GM21381 (cell line): ENCODE data around the gene GRN.
A peak's percentile ranks its signal among the peaks of the same experiment; 100 is the strongest.
"Not testable (repeated sequence)": the region's sequence is repeated elsewhere in the genome, so short reads cannot be mapped to it uniquely, and the experiment has no call there.

ENCODE experiments used
- ATAC-seq: cut with Tn5 transposase; IDR thresholded peaks from one replicate; pipeline ENCODE4 v1.9.1; 2021; ENCODE audit warnings: mild to moderate bottlenecking, moderate library complexity; ENCODE audit not compliant: unreplicated experiment

Gene GRN

DNA sequence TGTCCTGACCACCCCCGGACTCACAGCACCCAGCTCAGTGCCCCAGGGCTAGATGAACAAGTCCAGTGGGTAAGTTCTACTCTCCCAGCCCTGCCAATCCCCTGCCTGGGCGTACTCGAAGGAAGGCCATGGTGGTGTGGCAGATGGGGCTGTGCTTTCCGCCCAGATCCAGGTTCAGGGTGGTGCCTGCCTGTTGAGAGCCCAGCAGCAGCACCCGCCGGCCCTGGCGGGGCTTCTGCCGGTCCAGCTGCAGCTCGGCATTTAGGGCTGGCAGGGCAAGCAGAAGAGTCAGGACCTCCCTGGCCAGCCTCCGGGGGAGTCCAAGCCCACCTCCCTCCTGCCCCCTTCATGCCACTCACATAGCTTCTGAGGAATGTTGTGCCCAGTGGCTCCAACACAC, 34.8 kb downstream of the GRN start:
- no peak for ATAC-seq

DNA sequence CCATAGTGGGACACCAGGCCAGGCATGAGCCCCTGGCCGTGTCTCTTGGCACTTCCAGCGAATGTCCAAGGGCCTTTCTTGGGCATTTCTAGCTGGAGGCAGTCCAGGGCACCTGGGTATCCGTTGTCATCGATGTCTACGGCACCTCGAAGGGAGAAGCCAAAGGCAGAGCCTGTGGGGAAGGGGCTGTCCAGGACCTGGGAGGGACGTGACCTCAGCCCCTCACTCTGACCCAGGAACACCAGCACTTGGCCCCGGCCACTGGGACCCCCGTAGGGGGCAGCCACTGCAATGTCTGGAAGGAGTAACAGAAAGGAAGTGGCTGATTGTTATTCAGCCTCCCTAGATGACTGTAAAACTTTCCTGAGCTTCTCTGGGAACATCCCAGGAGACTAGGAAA, 35.7 kb downstream of the GRN start:
- no peak for ATAC-seq

DNA sequence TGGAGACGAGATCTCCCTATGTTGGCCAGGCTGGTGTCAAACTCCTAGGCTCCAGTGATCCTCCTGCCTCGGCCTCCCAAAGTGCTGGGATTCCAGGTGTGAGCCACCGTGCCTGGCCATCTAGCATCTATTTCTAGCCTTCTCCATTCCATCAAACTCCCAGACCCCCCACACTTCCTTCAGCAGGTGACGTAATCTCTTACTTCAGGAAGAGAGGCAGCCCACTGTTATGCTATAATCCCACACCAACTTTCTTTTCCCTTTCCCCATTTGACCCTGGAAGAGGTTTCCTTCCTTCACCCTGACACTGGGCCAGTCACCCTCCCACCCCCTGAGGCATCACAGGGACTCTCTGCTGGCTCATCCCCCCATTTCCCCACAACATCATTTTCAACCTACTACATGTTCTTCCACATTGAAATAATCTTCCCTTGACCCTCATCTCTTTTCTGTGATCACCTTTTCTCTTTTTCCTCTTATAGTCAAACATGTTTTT, 36.8 kb downstream of the GRN start:
- ATAC-seq: no peak

DNA sequence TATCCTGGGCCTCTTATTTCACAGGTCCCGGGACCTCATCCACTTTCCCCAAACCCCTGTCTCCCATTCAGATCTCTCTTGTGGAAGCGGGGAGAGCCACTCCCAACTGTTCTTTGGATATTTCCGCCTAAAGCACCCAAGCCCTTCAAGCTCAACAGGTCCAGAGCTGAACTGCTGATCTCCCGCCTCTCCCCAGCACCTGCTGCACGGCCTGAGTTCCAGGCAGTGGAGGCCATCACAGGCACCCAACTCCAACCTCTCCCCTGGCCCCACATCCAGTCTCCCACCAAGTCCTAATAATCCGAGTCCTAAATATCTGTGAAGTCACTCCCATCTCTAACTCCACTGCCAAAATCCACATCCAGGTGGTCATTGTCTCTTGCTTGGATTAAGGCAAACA, 37.8 kb downstream of the GRN start:
- ATAC-seq: no peak

DNA sequence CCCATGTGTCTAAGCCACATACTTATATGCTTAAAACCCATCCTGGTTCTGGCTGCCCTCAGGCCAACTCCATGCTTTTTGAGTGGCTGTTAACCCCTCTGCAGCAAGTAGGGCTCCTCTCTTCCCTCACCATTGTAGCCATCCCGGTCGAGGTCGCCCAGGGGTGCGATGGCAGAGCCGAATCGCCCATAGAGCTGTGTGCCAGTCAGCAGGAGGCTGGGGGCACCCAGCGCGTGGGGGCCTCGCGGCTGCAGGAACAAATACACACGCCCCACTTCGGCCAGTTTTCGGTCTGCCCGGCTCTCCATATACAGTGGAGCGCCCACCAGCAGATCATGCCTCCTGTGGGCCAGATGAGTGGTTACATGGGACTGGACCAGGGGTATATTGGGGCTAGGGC, 38.3 kb downstream of the GRN start:
- ATAC-seq: no peak

DNA sequence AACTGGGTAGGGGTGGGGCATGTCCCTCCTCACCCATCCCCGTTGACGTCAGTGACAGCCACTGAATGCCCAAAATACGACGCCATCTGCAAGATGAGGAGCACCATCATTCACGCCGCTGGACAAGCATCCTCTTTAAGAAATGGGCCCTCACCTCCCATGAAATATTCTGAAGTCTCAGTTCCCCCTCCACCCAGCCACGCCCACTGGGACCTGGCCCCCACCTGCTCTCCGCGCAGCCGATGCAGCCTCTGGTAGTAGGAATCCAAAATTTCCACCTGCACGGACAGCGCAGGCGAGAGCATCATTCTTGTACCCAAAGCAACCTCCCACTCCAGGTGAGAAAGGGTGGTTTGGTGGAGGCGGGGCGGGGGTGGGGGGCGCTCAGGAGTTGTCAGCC, 38.8 kb downstream of the GRN start:
- no peak for ATAC-seq

DNA sequence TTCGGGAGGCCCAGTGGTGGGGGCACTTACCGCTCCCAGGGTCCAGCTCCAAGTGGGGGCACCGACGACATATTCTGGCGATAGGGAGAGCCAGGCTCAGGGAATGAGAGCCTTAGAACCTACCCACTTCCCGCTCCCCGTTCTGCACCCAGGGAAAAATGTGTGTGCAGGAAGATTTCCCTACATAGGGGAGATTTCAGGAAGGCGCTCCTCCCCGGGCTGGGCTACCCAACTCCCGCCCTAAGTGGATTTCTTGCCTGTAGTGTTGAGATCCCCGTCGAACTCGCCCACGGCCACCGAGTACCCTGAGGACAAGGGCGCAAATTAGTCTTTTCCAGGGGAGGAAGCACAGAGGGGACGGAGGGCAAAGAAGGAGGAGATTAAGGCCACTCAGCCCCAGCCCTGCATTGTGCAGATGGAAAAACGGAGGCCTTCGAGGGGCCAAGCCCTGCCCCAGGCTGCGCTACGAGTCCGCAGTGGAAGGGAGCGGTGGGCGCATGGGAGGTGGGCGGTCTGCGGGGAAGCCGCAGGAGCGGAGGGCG, 39.2 kb downstream of the GRN start:
- ATAC-seq: no peak

DNA sequence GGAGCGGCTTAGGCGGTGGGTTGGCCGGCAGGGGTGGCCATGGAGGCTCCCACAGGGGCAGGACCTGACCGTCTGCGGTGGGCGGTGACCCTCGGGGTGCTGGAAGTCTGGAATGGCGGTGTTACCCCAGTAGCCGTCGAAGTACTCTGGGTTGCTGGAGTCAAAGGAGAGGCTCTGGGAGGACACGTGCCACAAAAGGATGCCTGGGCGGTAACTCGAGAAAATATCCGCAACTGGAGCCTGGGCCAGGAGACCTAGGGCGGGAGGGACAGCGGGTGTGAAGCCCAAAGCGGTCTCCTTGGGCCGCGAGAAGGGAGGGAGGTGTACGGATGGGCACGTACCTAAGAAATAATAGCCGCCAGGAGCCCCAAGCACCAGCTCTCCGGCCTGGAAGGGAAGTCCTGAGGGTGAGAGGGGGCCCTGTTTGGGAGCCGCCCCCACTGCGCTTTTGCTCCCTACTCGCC, 39.8 kb downstream of the GRN start:
- ATAC-seq: peak; percentile 23

DNA sequence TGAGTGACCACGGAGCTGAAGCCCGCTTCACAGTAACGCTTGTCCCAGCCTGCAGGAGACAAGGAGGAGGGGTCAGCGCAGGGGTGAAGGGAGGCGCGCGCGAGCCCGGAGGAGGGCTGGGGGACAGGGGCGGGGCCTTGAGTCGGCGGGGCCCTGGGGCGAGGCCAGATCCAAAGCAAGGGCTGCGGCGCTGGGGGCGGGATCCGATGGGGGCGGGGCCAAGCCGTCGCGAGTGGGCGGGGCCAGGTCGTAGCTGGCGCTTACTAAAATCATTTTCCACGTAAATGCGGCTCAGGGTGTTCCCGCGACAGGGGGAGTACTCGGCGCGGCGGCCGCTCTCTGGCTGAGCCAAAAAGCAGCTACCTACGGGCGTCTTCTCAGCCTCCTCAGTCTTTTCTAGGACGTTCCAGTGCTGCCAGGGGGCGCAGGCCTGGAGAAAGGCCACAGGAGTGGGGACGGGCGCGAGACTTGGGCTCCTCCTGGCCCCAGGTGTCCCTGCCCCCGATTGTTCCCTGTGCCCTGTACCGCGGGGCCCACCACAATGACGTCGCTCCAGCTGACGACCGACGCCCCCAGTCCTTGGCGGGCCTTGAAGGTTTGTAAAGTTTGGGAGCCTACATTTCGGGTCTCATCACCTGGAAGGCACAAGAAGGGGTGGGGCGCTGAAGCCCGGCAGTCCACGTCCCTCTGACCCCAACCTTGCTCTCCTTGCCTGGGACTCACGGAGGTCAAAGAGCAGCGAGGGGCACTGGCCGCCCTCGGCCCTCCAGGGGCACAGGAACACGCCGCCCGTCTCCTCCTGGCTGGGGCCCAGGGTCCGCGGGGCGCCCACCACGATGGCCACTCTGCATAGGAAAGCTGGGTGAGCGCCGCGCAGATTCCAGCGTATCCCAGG, 40.4 kb downstream of the GRN start:
- peak; percentile 58 for ATAC-seq

DNA sequence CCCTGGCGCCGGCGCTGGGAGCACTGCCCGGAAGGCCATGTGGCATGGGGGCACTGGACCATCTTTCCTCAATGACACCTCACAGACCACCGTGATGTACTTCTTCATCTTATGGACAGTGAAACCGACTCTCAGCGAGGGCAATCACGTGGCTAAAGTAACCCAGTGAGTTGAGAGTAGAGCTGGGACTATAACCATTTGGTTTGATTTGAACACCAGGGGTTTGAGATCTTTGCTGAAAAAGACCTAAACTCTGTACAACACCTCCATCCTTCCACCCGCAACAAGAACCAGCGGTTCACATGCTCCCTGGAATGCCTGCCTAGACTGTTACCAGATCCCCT, 41.1 kb downstream of the GRN start:
- no peak for ATAC-seq

DNA sequence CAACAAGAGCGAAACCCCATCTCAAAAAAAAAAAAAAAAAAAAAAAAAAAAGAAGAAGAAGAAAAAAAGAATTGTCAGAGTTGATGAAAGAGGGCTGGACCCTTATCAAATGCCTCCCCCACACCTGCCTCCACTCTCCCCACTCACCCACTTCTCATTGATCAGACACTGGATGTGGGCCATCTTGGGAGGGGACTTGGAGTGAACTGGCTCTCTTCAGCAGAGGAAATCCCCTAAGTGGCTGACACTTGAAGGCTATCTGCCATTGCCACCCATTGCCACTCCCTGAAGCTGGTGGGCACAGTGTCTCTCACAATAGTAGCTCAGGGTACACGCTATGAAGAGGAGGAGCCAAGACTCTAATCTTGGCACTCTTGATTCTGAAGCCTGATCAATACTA, 42.7 kb downstream of the GRN start:
- ATAC-seq: no peak

DNA sequence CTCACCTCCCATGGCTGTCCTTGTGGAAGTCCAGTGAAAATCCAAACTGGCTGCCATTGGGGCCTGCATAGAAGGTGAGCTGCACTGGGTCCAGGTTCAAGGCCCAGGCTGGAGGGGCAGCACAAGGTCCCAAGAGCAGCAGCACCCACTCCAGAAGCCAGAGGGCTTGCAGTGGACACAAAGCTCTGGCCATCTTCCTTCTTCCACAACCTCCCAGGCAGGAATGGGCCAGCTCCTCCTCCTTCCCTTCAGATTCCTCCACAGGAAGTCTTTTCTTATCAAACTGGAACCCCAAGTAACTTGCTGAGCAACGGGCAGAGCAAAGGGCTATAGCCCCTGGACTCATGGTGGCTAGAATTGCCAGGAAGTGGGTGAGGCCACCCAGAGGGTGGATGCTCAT, 44.2 kb downstream of the GRN start, which contains the start of gene ITGA2B:
Gene ITGA2B, minus strand, starts transcription at position 369 of the 400 bp plus-strand sequence. Its CDS starts 176 bp downstream, at position 193.
- no peak for ATAC-seq

DNA sequence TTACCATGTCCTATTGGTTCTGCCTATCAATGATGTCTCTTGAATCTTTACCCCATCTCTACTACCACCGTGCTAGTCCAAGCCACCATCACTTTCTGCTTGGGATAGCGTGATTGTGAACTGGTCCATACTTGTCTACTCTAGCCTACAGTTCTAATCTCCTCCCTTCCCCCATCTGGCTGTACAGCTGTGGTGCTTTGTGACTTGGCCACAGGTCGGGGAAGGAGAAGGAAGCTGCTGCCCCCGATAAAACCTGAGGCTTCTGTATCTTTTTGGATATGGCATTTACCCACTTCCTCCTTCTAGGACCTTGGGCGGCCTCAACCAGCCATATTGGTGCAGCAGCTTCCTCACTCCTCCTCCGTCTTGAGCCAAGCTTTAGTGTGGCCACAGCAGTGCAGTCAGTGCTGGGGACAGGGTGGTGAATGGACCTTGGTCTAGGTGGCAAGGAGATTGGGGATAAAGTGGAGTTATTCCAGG, 44.7 kb downstream of the GRN start:
- ATAC-seq: no peak

DNA sequence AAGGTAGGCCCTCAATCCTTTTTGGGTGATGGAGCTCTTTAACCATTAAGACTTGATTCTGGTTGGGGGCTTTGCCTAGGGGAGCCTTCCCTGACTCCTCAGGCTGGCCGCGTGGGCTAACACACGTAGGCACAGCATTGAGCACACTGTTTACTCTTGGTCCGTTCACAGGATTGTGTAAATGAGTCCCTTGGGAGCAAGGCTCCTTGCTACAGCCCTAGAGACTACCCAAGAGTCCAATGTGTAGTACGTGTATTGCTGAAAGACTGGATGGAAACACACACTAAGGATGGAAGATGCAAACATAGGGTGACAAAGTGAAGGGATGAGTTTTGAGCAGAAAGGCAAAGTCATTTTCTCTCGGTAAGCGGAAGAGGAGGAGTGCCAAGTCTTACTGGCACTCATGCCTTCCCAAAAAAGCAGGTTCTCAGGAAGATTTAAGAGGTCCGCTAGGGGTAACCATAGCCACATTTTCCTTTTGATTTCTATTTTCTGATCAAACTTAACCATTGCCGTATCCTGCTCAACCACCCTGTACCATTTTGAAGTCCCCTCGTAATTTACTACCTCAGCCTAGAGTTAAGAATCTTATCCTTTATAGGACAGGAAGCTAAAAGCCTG, 45.3 kb downstream of the GRN start:
- ATAC-seq: no peak

DNA sequence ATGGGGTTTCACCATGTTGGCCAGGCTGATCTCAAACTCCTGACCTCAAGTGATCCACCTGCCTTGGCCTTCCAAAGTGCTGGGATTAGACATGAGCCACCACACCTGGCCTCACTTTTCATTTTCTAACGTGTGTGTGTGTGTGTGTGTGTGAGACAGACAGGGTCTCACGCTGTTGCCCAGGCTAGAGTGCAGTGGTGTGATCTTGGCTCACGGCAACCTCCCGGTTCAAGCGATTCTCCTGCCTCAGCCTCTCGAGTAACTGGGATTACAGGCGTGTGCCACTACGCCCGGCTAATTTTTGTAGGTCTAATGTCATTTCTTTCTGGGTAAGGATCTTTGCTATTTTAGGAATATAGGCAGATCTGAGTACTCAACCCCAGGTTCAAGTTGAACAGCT, 49.0 kb downstream of the GRN start:
- not testable (repeated sequence) for ATAC-seq

DNA sequence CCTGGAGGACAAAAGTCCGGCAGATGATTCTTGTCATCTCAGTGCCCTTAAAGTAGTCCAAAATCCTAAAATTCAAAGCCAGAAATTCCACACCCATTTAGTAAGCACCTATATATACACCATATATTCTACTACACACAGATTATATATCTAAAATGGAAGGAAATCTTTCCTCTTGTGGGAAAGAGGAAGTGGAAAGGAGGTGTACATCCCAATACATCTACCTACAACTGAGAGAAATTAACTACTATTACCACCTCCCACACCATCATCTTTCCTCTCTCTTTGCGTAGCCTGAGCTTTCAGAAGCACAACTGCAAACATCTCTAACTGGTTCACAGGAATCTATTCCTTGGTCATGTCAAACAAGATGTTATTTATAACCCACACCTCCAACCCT, 49.7 kb downstream of the GRN start:
- ATAC-seq: no peak

DNA sequence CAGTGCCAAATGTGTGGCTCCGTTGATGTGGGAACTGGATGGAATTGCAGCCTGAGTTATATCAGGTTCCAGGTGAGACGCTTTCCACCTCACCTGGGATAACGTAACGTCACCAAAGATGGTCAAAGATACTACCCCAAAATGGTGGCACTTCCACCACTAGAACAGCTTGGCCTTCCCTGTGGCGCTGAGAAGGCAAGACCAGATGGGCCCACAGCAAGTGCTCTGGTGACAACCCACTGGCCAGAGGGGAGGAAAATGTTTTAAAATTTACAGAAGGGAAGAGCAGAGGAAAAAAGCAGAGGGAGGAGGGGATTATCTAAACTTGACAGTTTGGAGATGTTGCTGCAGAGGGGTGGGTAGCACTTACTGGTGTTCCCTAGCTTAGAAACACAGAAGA, 51.8 kb downstream of the GRN start:
- ATAC-seq: no peak

DNA sequence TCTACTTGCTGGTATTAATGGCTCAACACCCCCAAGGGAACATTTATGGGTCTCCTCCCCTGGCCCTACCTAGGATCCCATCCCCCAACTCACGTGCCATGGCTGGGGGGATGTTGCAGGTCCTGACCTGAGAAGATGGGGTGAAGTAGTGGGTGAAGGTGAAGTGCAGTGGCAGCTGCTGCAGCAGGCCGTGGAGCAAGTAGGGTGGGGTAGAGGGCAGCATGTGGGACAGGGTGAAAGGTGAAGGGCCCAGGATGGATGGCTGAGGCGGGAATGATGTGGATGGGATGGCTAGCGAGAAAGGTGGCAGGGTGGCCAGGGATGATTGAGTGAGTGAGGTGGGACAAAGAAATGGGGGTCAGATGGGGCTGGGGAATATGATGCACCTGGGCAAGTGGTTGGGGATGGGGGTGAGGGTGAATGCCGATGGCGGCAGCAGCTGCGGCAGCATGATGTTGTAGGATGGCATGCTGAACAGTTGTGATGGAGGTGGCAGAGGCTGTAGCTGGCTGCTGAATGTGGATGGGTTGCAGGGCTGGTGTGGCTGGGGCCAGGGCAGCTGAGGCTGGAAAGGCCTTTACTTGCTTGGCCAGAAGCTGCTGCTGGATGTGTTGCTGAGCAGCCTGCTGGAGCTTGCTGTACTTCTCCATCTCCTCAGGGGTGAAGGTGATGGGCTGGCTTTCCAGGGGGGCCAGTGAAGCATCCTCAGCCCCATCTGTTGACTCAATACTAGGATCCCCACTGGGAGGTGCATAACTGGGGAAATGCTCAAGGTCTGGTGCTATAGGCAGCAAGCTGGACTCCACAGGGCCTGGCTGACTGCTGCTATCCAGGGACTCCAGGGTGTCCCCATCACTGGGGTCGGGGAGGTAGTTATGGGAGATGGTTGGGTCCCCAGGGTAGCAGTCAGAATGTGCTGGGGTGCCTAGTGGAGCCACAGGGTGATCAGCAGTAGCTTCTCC, 52.7 kb downstream of the GRN start:
- ATAC-seq: no peak

DNA sequence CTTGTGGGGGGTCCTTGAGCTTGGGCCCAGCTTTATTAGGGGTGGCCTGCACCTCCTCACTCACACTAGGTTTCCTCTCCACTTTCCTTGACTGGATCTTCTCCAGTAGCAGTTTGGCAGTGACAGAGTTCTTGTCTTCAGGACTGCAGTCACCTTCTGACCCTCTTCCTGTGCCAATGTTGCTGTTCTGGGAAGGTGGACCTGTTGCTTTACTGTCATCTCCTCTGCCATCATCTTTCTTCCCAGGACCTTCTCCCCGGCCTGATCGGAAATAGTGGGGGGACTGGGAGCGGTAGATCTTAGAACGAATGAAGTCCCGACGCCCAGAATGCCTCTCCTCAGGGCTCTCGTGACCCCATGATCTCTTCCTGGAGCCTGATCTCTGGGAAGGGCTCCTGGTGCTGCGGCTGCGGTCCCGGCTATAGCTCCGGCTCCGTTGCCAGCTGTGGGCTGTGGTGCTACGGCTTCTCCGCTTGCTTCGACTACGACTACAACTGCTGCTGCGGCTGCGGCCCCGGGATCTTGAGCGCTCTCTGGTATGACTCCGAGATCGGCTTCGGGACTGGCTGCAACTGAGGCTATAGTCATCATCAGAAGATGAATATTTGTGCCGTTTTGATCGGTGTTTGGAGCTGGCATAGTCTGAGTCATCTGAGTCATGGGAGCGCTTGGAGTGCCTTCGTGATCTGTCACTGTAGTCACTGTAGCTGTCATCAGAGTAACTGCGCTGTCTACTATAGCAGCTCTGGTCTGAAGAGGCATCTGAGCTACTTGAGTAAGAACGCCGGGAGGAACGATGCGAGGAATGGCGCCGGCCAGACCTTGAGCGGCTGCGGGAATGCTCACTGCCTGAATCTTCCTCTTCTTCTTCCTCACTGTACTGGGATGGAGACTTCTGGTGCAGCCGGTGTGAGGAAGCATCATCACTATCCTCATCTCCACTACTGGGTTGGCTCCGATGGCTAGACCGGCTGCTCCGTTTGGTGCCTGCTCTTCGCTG, 53.9 kb downstream of the GRN start:
- no peak for ATAC-seq
